ENCODE results near the gene FBN2.

Gene FBN2

GRCh38 chr5:128252756-128253155, 285.3 kb downstream of the FBN2 start:
- Histone ChIP-seq H3K9ac (ENCODE audit: low read length) (no peak overlapping the region), H3K36me3 (ENCODE audit: control insufficient read depth, insufficient read depth, low read length) (no peaks in the 10 kb centered on the region), H3K4me1 (ENCODE audit: control insufficient read depth, insufficient read depth, low read length) (no peaks in the 10 kb centered on the region), H3K9me3 (ENCODE audit: control insufficient read depth, low read length) (no peaks in the 10 kb centered on the region), H3K27me3 (ENCODE audit: control insufficient read depth, insufficient read depth, low read length) (no peaks in the 10 kb centered on the region), H3K4me3 (ENCODE audit: low read length) (no peak overlapping the region)

DNA sequence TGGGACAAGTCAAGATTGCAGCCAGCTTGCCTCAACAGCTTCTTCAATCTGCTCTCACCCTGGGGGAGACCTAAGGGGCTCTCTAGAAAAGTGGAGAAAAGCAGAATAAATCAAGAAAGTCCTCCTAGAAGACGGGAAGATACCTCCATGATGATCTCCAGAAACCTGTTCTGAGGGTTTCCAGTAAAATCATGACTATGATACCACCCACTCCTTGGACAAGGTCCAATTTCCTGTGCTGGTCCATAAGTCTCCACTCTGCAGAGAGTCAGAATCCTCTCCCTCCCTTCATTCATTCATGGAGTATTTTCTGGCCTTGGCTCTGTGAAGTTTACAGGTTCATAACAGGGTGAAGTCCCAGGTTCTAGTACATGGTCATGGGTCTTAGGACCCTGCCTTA, 285.8 kb downstream of the FBN2 start:
- Histone ChIP-seq H3K4me1 (ENCODE audit: control insufficient read depth, insufficient read depth, low read length) (no peaks in the 10 kb centered on the region), H3K9me3 (ENCODE audit: control insufficient read depth, low read length) (no peaks in the 10 kb centered on the region), H3K27me3 (ENCODE audit: control insufficient read depth, insufficient read depth, low read length) (no peaks in the 10 kb centered on the region), H3K4me3 (ENCODE audit: low read length) (no peak overlapping the region), H3K36me3 (ENCODE audit: control insufficient read depth, insufficient read depth, low read length) (no peaks in the 10 kb centered on the region), H3K9ac (ENCODE audit: low read length) (no peak overlapping the region)

GRCh38 chr5:128245974-128246373, 292.1 kb downstream of the FBN2 start:
- Histone ChIP-seq H3K4me1 (ENCODE audit: control insufficient read depth, insufficient read depth, low read length) (no peaks in the 10 kb centered on the region), H3K4me3 (ENCODE audit: low read length) (no peak overlapping the region), H3K36me3 (ENCODE audit: control insufficient read depth, insufficient read depth, low read length) (no peaks in the 10 kb centered on the region), H3K27me3 (ENCODE audit: control insufficient read depth, insufficient read depth, low read length) (no peaks in the 10 kb centered on the region), H3K9me3 (ENCODE audit: control insufficient read depth, low read length) (no peaks in the 10 kb centered on the region), H3K9ac (ENCODE audit: low read length) (no peak overlapping the region)

DNA sequence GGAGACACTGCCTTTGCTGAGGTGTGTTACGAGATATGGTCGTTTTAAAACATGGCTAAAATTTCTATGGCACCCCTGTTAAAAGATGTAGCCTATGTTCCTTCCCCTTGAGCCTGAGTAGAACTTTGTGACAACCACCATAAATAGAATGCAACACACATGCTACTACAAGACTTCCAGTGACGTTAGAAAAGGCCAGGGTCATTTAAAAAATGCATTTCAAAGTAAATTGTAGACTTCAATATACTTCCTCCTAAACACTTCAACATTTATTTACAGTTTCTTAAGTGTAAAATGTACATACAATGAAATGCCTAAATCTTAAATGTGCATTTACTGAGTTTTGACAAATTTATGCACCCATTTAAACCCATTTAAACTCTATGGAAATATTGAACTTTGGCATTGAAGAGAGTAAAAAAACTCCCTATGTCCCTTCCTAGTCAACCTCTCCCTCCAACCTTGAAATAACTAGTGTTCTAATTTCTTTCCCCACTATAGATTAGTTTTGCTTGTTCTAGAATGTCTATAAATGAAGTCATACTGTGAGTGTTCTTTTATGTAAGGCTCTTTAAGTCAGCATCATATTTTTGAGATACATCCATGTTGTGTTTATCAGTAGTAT, 294.0 kb downstream of the FBN2 start:
- H3K27me3 ChIP-seq (ENCODE audit: control insufficient read depth, insufficient read depth, low read length) = no peaks in the 10 kb centered on the region
- no peak overlapping the region for H3K9ac ChIP-seq (ENCODE audit: low read length)
- H3K4me1 ChIP-seq (ENCODE audit: control insufficient read depth, insufficient read depth, low read length) = no peaks in the 10 kb centered on the region
- H3K36me3 ChIP-seq (ENCODE audit: control insufficient read depth, insufficient read depth, low read length) = no peaks in the 10 kb centered on the region
- no peaks in the 10 kb centered on the region for H3K9me3 ChIP-seq (ENCODE audit: control insufficient read depth, low read length)
- no peak overlapping the region for H3K4me3 ChIP-seq (ENCODE audit: low read length)

DNA sequence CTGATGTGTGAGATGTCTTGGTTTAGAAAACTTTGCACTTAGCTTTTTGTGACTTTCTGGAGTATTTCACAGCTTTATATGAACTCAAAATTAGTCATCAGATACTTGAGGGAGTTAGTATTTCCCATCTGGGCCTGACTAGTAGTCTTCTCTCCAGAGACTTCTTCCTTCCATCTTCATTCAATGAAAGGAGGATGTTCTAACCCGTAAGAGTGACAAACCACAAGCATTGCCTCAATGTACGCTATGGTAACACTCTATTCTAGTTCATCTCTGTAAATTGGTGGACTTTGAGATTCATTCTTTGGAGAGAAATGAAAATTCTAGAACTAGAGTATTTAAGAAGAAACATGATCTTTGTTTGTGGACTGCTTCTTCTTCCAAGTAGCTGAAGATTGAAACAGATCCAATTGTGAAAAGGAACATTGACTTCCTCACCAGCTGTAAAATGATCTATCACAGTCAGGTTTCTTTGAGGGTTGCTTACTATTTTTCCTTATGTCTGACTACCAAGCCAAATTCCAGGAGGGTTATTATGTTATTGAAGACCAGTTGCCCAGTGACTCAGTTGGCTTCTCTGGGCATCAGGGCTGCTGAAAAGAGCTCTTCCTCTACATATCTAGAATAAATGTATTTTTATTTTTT, 296.9 kb downstream of the FBN2 start:
- Histone ChIP-seq H3K4me3 (ENCODE audit: low read length) (no peak overlapping the region), H3K27me3 (ENCODE audit: control insufficient read depth, insufficient read depth, low read length) (no peaks in the 10 kb centered on the region), H3K4me1 (ENCODE audit: control insufficient read depth, insufficient read depth, low read length) (no peaks in the 10 kb centered on the region), H3K9me3 (ENCODE audit: control insufficient read depth, low read length) (no peaks in the 10 kb centered on the region), H3K36me3 (ENCODE audit: control insufficient read depth, insufficient read depth, low read length) (no peaks in the 10 kb centered on the region), H3K9ac (ENCODE audit: low read length) (no peak overlapping the region)

DNA sequence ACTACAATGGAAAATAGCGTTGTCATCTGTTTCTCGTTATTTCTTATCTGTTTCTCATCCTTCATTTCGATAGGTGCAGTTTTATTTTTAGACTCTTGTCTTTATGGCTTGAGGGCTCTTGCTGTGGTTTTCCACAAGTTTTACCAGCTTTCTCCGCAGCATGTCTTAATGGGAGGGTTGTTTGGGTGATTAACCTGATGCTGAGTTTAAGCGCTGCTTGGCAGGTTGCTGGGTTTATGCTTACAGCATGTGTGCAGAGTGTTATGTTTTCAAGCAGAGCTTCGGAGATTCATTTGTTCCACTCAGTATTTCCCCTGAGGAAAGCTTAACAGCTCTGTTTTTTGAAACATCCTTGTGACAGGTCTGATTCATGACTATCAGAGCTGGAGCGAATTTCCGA, 300.5 kb downstream of the FBN2 start:
- H3K36me3 ChIP-seq (ENCODE audit: control insufficient read depth, insufficient read depth, low read length) = no peaks in the 10 kb centered on the region
- no peak overlapping the region for H3K9ac ChIP-seq (ENCODE audit: low read length)
- no peaks in the 10 kb centered on the region for H3K4me1 ChIP-seq (ENCODE audit: control insufficient read depth, insufficient read depth, low read length)
- no peak overlapping the region for H3K4me3 ChIP-seq (ENCODE audit: low read length)
- H3K27me3 ChIP-seq (ENCODE audit: control insufficient read depth, insufficient read depth, low read length) = no peaks in the 10 kb centered on the region
- no peaks in the 10 kb centered on the region for H3K9me3 ChIP-seq (ENCODE audit: control insufficient read depth, low read length)

DNA sequence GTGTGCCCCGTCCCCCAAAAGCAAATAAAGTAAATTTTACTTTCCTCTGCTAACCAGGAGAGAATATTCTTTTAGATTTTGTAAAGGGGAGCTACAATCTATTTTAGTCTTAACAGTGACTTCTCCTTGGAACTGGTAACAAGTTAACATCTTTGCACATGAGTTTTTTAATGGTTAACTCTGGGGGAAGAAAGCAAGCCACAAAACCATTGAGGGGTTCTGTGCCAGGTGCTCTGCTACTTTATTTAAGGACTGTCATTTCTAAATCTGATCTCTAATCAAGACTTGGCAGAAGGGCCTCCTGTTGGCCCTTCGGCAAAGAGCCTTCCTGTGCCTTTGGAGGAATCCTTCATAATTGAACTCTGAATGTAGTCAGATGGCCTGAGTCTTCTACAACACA, 301.0 kb downstream of the FBN2 start:
- no peak overlapping the region for H3K4me3 ChIP-seq (ENCODE audit: low read length)
- H3K36me3 ChIP-seq (ENCODE audit: control insufficient read depth, insufficient read depth, low read length) = no peaks in the 10 kb centered on the region
- H3K9ac ChIP-seq (ENCODE audit: low read length) = no peak overlapping the region
- no peaks in the 10 kb centered on the region for H3K27me3 ChIP-seq (ENCODE audit: control insufficient read depth, insufficient read depth, low read length)
- no peaks in the 10 kb centered on the region for H3K4me1 ChIP-seq (ENCODE audit: control insufficient read depth, insufficient read depth, low read length)
- no peaks in the 10 kb centered on the region for H3K9me3 ChIP-seq (ENCODE audit: control insufficient read depth, low read length)

GRCh38 chr5:128236334-128236733, 301.7 kb downstream of the FBN2 start:
- H3K4me1 ChIP-seq (ENCODE audit: control insufficient read depth, insufficient read depth, low read length) = no peaks in the 10 kb centered on the region
- H3K9me3 ChIP-seq (ENCODE audit: control insufficient read depth, low read length) = no peaks in the 10 kb centered on the region

GRCh38 chr5:128234928-128235641, 303.0 kb downstream of the FBN2 start:
- Histone ChIP-seq H3K4me1 (ENCODE audit: control insufficient read depth, insufficient read depth, low read length) (no peaks in the 10 kb centered on the region), H3K36me3 (ENCODE audit: control insufficient read depth, insufficient read depth, low read length) (no peaks in the 10 kb centered on the region), H3K9me3 (ENCODE audit: control insufficient read depth, low read length) (no peaks in the 10 kb centered on the region), H3K4me3 (ENCODE audit: low read length) (no peak overlapping the region), H3K9ac (ENCODE audit: low read length) (no peak overlapping the region), H3K27me3 (ENCODE audit: control insufficient read depth, insufficient read depth, low read length) (no peaks in the 10 kb centered on the region)

More at GRCh38 chr5:128236334-128236733, 301.7 kb downstream of the FBN2 start:
- no peak overlapping the region for H3K9ac ChIP-seq (ENCODE audit: low read length)
- H3K4me3 ChIP-seq (ENCODE audit: low read length) = no peak overlapping the region
- no peaks in the 10 kb centered on the region for H3K36me3 ChIP-seq (ENCODE audit: control insufficient read depth, insufficient read depth, low read length)
- H3K27me3 ChIP-seq (ENCODE audit: control insufficient read depth, insufficient read depth, low read length) = no peaks in the 10 kb centered on the region

GRCh38 chr5:128228521-128228920, 309.5 kb downstream of the FBN2 start:
- no peaks in the 10 kb centered on the region for H3K4me1 ChIP-seq (ENCODE audit: control insufficient read depth, insufficient read depth, low read length)
- H3K4me3 ChIP-seq (ENCODE audit: low read length) = no peak overlapping the region
- H3K27me3 ChIP-seq (ENCODE audit: control insufficient read depth, insufficient read depth, low read length) = no peaks in the 10 kb centered on the region
- no peaks in the 10 kb centered on the region for H3K9me3 ChIP-seq (ENCODE audit: control insufficient read depth, low read length)
- H3K9ac ChIP-seq (ENCODE audit: low read length) = no peak overlapping the region
- no peaks in the 10 kb centered on the region for H3K36me3 ChIP-seq (ENCODE audit: control insufficient read depth, insufficient read depth, low read length)

GRCh38 chr5:128228008-128228407, 310.0 kb downstream of the FBN2 start:
- Histone ChIP-seq H3K9me3 (ENCODE audit: control insufficient read depth, low read length) (no peaks in the 10 kb centered on the region), H3K36me3 (ENCODE audit: control insufficient read depth, insufficient read depth, low read length) (no peaks in the 10 kb centered on the region), H3K27me3 (ENCODE audit: control insufficient read depth, insufficient read depth, low read length) (no peaks in the 10 kb centered on the region), H3K4me1 (ENCODE audit: control insufficient read depth, insufficient read depth, low read length) (no peaks in the 10 kb centered on the region), H3K4me3 (ENCODE audit: low read length) (no peak overlapping the region), H3K9ac (ENCODE audit: low read length) (no peak overlapping the region)

DNA sequence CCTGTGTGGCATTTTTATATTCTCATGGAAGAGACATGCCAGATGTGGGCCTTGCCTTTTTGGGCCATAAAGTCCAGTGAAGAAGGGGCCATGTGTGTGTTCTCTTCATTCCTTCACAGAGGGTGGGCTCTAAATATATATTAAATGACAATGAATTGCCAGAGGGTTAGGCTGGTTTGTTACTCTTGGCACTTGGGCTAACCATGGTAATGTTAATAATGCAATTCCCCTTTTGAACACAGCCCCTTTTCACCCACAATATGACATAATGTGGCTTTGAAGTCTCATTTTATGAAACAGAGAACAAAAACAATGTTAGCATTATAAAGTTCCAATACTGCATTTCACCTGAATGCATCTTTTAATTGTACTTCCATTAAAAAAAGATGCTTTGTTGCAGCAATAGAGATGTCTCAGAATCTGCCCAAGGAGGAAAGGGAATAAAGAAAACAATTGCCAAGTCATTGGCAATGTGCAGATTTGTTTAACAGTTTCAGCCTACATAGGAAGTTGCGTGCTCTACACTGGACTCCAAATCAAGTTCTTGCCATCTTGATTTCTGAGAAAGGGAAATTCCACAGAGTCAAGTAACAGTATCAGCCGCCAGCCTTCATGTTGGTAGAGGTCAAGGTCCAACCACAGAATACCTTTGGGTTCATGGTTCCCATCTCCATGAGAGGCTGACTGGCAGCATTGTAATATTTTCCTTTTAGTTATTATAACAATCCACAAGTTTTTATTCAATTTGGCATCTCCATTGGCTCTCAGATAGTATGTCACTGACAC, 312.6 kb downstream of the FBN2 start:
- no peaks in the 10 kb centered on the region for H3K36me3 ChIP-seq (ENCODE audit: control insufficient read depth, insufficient read depth, low read length)
- no peaks in the 10 kb centered on the region for H3K4me1 ChIP-seq (ENCODE audit: control insufficient read depth, insufficient read depth, low read length)
- no peak overlapping the region for H3K9ac ChIP-seq (ENCODE audit: low read length)
- H3K27me3 ChIP-seq (ENCODE audit: control insufficient read depth, insufficient read depth, low read length) = no peaks in the 10 kb centered on the region
- no peaks in the 10 kb centered on the region for H3K9me3 ChIP-seq (ENCODE audit: control insufficient read depth, low read length)
- H3K4me3 ChIP-seq (ENCODE audit: low read length) = no peak overlapping the region

Data from mucosa of stomach (tissue), 1 donor.